NAMALWA (cell line): Measurements from ENCODE around the gene GNL1.
"Not testable (repeated sequence)": the region's sequence is repeated elsewhere in the genome, so short reads cannot be mapped to it uniquely, and the experiment has no call there.

ENCODE experiments used
- DNase-seq: peaks from one replicate; pipeline ENCODE4 v3.0.0-alpha.2; 2015; ENCODE audit warnings: low spot score

The GNL1 gene

GRCh38 chr6:30497261-30497599, 59.1 kb downstream of the GNL1 start:
- DNase-seq, result not testable (repeated sequence)

GRCh38 chr6:30495993-30496392, 60.3 kb downstream of the GNL1 start:
- DNase-seq, result no peak

GRCh38 chr6:30495060-30495459, 61.2 kb downstream of the GNL1 start:
- not testable (repeated sequence) for DNase-seq

- DNase-seq, result no peak
These were observed 61.9 kb downstream of the GNL1 start for GRCh38 chr6:30494291-30494861.

GRCh38 chr6:30493643-30494250, 62.5 kb downstream of the GNL1 start:
- no peak for DNase-seq

- DNase-seq, result no peak
These were observed 64.0 kb downstream of the GNL1 start for GRCh38 chr6:30491991-30492952.
